Kidney epithelial cell (primary cell): ENCODE data around the gene GCNA. TPM values are rescaled to one million over a fixed set of nuclear protein-coding genes. Genes with fewer than 3 reads are reported as not detected.

Source experiments
- DNase-seq: peaks from one replicate; pipeline ENCODE4 v3.0.0-alpha.2; 2010; ENCODE audit warnings: low read depth
- H3K27me3 ChIP-seq: 2 replicates; pipeline ENCODE4 v1.6.0; 2011; ENCODE audit warnings: low read length; ENCODE audit not compliant: control insufficient read depth, insufficient read depth
- H3K36me3 ChIP-seq: 2 replicates; pipeline ENCODE4 v1.5.1; 2011; ENCODE audit warnings: low read length; ENCODE audit not compliant: control insufficient read depth, insufficient read depth
- H3K4me3 ChIP-seq: 2 replicates; pipeline ENCODE4 v1.5.1; 2011; ENCODE audit warnings: low read depth, mild to moderate bottlenecking, control low read depth, low read length
- CTCF ChIP-seq: IDR thresholded peaks from 2 replicates; pipeline ENCODE4 v1.5.1; 2011; ENCODE audit warnings: mild to moderate bottlenecking, moderate library complexity, low read length, control low read depth, inconsistent platforms; ENCODE audit not compliant: insufficient read depth, poor library complexity, severe bottlenecking
- total RNA-seq: library from RNA; depleted of rRNA; stranded (reverse); fragments of >200 nt; gene quantifications from 2 replicates; pipeline ENCODE4 v1.2.3, GENCODE V29; 2015

Gene GCNA
- total RNA-seq, 1 donor from 2014 or later = 4.1 TPM

GRCh38 chrX:71617742-71618141 is 39.5 kb downstream of the GCNA start:
- no peak for DNase-seq
- H3K4me3 ChIP-seq = no peak overlapping the region

DNA sequence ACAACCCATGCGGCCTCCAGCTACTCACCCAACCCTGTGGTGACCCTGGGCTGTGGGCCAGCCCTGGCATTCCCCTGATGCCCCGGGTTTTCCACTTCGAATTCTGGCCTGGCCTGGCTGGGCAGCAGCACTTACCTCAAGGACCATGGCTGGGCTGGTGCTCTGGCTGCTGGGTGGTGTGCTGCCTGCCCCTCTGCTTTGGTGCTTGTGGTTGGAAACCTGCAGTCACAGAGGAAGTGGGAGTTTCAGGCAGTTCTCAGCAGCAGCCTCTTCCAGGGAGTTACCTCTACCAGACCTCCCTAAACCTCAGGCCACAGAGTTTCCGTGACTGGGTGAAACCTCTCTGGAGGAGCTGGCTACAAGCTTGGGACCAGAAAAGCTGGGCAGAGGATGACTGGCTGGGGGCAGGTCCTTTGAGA is 40.1 kb downstream of the GCNA start, which contains the start of gene CXCR3:
CXCR3 (minus strand) TSS at position 209 of the 419 bp plus-strand sequence; CDS start at position 147, 62 bp downstream.
- Histone ChIP-seq H3K36me3 (no peaks in the 10 kb centered on the region), H3K27me3 (no peaks in the 10 kb centered on the region), H3K4me3 (no peak within 1 kb of the TSS)
- TF ChIP-seq CTCF = no peak
- DNase-seq = no peak

More at GRCh38 chrX:71617742-71618141, 39.5 kb downstream of the GCNA start:
- Histone ChIP-seq H3K36me3 (no peaks in the 10 kb centered on the region), H3K27me3 (no peaks in the 10 kb centered on the region)
- no peak for TF ChIP-seq CTCF

- Histone ChIP-seq H3K27me3 (no peaks in the 10 kb centered on the region), H3K36me3 (no peaks in the 10 kb centered on the region), H3K4me3 (no peak overlapping the region)
- no peak for TF ChIP-seq CTCF
- DNase-seq = no peak
Measured at GRCh38 chrX:71618787-71619186, 40.5 kb downstream of the GCNA start.

DNA sequence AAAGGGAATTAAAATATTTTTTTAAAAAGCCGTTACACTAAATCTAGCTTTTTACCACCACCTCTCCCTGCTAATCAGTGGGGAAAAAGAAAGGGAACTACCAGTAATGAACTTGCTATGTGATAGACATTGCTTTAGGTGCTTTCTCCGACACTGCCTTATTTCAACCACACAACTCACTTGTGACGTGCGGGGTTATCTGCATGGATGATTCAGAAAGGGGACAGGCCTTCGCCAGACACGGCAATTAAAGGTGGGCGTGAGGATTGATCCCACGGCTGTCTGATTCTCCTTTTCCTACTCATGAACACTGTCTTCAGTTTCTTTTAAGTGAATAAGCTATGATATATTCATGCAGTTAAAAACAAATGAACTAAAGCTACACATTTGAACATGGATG is 41.0 kb downstream of the GCNA start:
- H3K27me3 ChIP-seq = no peaks in the 10 kb centered on the region
- no peak for DNase-seq
- no peak overlapping the region for H3K4me3 ChIP-seq
- no peaks in the 10 kb centered on the region for H3K36me3 ChIP-seq
- no peak for TF ChIP-seq CTCF

DNA sequence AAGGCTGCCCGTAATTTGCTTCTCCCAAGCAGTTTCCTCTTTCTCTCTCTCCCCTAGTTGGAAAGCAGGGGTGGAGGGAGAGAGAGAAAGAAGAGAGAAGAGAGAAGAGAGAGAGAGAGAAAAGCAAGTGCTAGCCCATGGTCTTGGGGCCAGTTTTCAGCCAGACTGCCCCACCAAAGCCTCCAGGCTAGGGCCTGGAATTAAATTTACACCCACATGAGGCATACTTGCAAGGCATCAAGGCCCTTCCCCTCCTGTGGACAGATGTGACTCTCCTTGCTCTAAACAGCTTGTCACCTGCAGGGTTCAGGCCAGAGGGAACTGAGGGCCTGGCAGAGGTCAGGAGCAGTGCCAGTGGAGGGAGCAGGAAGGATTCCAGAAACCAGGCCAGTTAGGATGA is 41.7 kb downstream of the GCNA start:
- no peaks in the 10 kb centered on the region for H3K27me3 ChIP-seq
- TF ChIP-seq CTCF = no peak
- no peaks in the 10 kb centered on the region for H3K36me3 ChIP-seq
- no peak overlapping the region for H3K4me3 ChIP-seq
- DNase-seq = no peak

DNA sequence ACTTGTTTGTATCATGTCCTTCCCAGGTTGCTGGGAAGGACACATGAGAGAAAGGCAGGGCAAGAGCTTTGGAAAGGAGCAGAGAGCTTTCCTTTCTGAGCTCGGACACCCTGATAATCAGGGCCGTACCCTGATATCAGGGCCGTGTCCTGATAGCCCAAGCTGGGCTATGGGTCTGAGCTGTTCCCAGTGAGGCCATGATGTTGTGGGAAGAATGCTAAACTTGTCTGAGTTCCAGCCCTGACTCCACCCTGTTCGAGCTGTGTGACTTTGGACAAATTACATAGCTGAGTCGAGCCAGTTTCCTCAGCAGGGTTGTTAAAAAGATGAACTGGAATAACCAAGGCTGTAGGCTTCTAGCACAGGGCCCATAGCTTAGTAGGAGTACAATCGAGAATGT is 43.4 kb downstream of the GCNA start:
- DNase-seq = no peak
- H3K4me3 ChIP-seq = no peak overlapping the region
- TF ChIP-seq CTCF = no peak
- no peaks in the 10 kb centered on the region for H3K36me3 ChIP-seq
- H3K27me3 ChIP-seq = no peaks in the 10 kb centered on the region
